Measurements from ENCODE around the gene PPP2R1A.

PPP2R1A gene

DNA sequence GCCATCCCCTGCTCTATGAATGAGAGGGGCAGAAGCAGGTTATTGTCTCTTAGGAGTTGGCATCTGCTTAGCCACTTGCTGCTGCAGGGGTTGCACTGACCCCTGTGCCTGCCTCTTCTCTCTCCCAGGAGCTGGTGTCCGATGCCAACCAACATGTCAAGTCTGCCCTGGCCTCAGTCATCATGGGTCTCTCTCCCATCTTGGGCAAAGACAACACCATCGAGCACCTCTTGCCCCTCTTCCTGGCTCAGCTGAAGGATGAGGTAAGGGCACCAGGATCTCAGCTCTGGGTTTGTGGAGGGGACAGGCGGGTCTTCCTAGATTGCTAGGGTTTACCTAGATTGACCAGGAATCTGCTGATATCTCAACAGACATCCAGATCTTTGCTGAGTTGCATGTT, 26.5 kb downstream of the PPP2R1A start:
- TF ChIP-seq CTCF (IDR thresholded peaks at IDR 0.05; ENCODE audit: insufficient read depth, low read depth, low read length, missing control alignments), result no peak
- no peak for DNase-seq (ENCODE audit: low read depth)
- no peak overlapping the region for H3K4me3 ChIP-seq (ENCODE audit: low read length)

DNA sequence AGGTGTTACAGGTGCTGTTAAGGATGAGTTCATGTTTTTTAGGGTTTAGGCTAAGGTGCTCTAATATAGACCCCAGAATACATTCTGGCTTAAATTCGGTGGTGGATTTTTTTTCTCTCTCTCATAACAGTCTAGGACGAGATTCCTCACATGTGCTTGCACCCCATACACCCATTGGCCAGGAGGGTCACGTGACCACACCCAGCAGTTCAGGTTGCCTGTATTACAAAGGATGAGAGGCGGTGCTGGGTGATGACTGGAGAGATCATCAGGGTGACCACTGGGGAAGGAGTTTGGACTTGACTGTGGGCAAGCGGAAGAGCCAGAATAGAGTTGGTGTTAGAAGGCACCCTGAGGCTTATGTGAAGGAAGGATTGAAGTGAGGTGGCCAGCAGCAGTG, 27.7 kb downstream of the PPP2R1A start:
- DNase-seq (ENCODE audit: low read depth), result peak; percentile 12
- no peak for TF ChIP-seq CTCF (IDR thresholded peaks at IDR 0.05; ENCODE audit: insufficient read depth, low read depth, low read length, missing control alignments)
- no peak overlapping the region for H3K4me3 ChIP-seq (ENCODE audit: low read length)

GRCh38 chr19:52219611-52220010, 29.8 kb downstream of the PPP2R1A start:
- TF ChIP-seq CTCF (IDR thresholded peaks at IDR 0.05; ENCODE audit: insufficient read depth, low read depth, low read length, missing control alignments), result no peak
- H3K4me3 ChIP-seq (ENCODE audit: low read length), result no peak overlapping the region
- no peak for DNase-seq (ENCODE audit: low read depth)

DNA sequence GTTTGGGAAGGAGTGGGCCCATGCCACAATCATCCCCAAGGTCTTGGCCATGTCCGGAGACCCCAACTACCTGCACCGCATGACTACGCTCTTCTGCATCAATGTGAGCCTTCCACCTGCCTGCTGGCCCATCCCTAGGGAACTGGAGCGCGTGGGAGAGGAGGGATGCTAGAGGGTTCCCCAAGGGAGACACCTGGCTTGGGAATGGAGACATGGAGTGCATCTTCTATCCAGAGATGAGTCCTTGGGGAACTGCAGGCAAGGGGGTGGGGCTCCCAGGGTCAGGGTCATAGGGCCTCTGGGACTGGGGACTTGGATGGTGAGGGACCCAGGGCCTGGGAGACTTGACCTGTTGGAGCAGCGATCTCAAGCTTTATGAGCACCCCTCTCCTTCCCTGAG, 31.2 kb downstream of the PPP2R1A start:
- TF ChIP-seq CTCF (IDR thresholded peaks at IDR 0.05; ENCODE audit: insufficient read depth, low read depth, low read length, missing control alignments), result no peak

DNA sequence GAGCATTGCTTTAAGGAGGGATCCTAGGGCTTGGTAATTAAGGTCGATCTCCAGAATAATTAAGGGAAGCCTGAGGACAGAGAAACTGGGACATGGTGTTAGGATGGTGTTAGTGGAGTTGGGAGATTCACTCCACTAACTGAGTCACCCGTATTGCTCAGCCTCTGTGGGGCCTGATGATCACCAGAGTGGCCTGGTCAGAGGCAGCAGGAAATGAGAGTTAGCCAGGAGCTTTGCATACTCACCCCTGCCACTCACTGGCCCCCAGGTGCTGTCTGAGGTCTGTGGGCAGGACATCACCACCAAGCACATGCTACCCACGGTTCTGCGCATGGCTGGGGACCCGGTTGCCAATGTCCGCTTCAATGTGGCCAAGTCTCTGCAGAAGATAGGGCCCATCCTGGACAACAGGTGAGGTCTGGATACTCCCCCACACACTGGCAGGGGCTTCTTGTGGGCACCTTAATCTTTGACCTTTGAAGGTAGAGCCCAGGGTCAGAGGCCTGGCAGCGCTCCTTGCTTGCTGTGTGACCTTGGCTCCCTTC, 32.1 kb downstream of the PPP2R1A start:
- no peak for TF ChIP-seq CTCF (IDR thresholded peaks at IDR 0.05; ENCODE audit: insufficient read depth, low read depth, low read length, missing control alignments)
- H3K4me3 ChIP-seq (ENCODE audit: low read length), result no peak overlapping the region
- peak; percentile 10 for DNase-seq (ENCODE audit: low read depth)

More for the DNA sequence above, 31.2 kb downstream of the PPP2R1A start:
- no peak for DNase-seq (ENCODE audit: low read depth)
- no peak overlapping the region for H3K4me3 ChIP-seq (ENCODE audit: low read length)

DNA sequence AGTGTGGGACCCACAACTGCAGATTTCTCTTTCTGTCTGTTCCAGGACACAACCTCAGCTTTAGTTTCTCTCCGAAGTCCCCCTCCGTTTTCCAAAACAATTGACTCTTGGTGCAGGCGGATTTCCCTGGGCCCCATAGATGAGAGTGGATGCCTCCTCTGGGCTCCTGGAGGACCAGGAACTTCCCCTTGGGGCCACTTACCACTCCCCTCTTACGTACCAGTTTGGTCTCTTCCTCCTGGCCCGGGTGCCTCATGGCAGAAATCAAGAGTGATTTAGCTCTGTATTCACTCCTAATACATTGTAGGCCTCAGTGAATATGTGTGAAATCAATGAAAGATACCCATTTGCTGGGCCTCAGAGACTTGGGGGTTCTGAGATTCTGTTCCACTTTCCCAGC, 34.4 kb downstream of the PPP2R1A start:
- TF ChIP-seq CTCF (IDR thresholded peaks at IDR 0.05; ENCODE audit: insufficient read depth, low read depth, low read length, missing control alignments), result no peak
- DNase-seq (ENCODE audit: low read depth), result no peak
- no peak overlapping the region for H3K4me3 ChIP-seq (ENCODE audit: low read length)

DNA sequence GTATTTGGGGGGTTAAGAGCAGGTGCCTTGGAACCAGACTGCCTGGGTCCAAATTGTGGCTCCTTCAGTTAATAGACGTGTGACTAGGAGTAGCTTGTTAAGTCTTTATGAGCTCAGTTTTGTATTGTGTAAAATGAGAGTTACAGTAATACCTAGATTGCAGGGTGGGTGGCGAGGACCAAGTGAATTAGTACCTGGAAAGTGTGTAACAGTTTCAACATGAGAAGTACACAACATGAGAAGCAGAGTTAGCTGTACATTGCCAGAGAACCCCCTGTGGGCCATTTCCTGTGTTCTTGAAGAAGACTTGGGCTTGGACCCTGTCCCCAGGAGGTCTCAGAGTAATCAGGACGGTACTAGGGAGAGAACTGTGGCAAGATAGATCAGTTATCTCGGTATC, 36.8 kb downstream of the PPP2R1A start:
- no peak for DNase-seq (ENCODE audit: low read depth)
- no peak for TF ChIP-seq CTCF (IDR thresholded peaks at IDR 0.05; ENCODE audit: insufficient read depth, low read depth, low read length, missing control alignments)
- H3K4me3 ChIP-seq (ENCODE audit: low read length), result no peak overlapping the region
